HEK293T (cell line): ENCODE data around the gene MACROD2.

Source experiments
- BHLHE40 ChIP-seq: fragments of 450-650 bp; IDR thresholded peaks from 2 replicates; pipeline ENCODE4 v1.6.1; 2016; ENCODE audit warnings: mild to moderate bottlenecking, moderate library complexity, borderline replicate concordance
- L3MBTL2 ChIP-seq: fragments of 450-650 bp; conservative IDR thresholded peaks from 2 replicates; pipeline ENCODE4 v1.6.1; 2016; ENCODE audit warnings: mild to moderate bottlenecking
- TARDBP ChIP-seq: fragments of 450-650 bp; IDR thresholded peaks from 2 replicates; pipeline ENCODE4 v1.6.1; 2016

DNA sequence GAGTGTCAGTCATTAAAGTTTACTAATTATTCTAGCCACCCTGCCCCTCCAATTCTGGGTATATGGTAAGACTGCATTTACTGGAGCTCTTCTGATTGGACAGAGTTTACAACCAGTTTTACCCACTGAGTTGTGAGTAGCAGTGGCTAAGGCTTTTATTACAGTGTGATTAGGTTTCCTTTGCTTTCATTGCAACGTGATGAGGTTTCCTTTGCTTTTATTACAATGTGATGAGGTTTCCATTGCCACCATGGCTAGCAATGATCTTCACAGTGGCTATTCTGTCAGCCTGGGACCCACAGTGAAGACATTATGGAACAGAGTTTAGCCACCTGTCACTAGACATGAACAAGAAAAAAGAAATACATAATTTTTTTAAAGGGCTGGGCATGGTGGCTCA lies 1052.3 kb downstream of the MACROD2 start:
- TF ChIP-seq L3MBTL2 (no peak), BHLHE40 (no peak), TARDBP (no peak)
